Neutrophil (primary cell): Measurements from ENCODE around the gene PRR9.

Experiments used
- H3K27ac ChIP-seq: fragments of 200-600 bp; sonication (generic); 2 replicates; pipeline ENCODE4 v1.5.1; 2016; ENCODE audit warnings: mild to moderate bottlenecking, moderate library complexity
- H3K27me3 ChIP-seq: fragments of 200-600 bp; sonication (generic); 2 replicates; pipeline ENCODE4 v1.6.0; 2016; ENCODE audit warnings: mild to moderate bottlenecking
- H3K36me3 ChIP-seq: fragments of 200-600 bp; sonication (generic); 2 replicates; pipeline ENCODE4 v1.5.1; 2017
- H3K4me1 ChIP-seq, 2 experiments: fragments of 200-600 bp in 1 of 2; sonication (generic) in 1 of 2; 1 replicate in 1 of 2; 2 replicates in 1 of 2; pipeline versions ENCODE4 v1.5.1 to v1.6.1; 2013 to 2016; ENCODE audit warnings: low read depth in 1 of 2, low read length in 1 of 2, mild to moderate bottlenecking in 1 of 2, moderate library complexity in 1 of 2; ENCODE audit not compliant: control insufficient read depth in 1 of 2, insufficient read depth in 1 of 2
- H3K4me3 ChIP-seq, 2 experiments: fragments of 200-600 bp in 1 of 2; sonication (generic) in 1 of 2; 1 replicate in 1 of 2; 2 replicates in 1 of 2; pipeline ENCODE4 v1.5.1; 2013 to 2016; ENCODE audit warnings: low read depth in 1 of 2, low read length in 1 of 2, mild to moderate bottlenecking in 1 of 2, moderate library complexity in 1 of 2
- H3K9me3 ChIP-seq: fragments of 200-600 bp; sonication (generic); 2 replicates; pipeline ENCODE4 v1.5.1; 2016
- CTCF ChIP-seq: fragments of 200-600 bp; sonication (generic); IDR thresholded peaks from 2 replicates; pipeline ENCODE4 v1.5.1; 2016; ENCODE audit warnings: antibody characterized with exemption

Gene PRR9

DNA sequence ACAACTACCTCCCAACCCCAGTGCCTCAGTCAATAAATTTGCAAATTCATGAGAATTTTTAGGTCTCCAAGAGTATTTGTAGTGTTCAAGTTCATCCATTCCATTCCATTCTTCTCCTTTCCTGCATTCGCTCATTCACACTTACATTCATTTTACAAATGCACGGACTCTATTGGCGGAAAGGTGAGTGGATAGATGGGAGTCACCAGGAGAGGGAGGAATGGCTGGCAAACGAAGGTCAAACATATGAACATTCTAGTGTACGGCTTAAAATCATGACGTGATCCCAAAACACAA is 44.6 kb downstream of the PRR9 start:
- H3K36me3 ChIP-seq = no peaks in the 10 kb centered on the region
- no peaks in the 10 kb centered on the region for H3K9me3 ChIP-seq
- TF ChIP-seq CTCF = no peak
- peaks cover 100% of the 10 kb centered on the region for H3K27me3 ChIP-seq
- peak overlapping the region in 1 of 2 experiments; percentile 44 for H3K4me3 ChIP-seq
- H3K4me1 ChIP-seq = peaks cover 0 to 29% of the 10 kb centered on the region in 2 experiments
- no peak overlapping the region for H3K27ac ChIP-seq

GRCh38 chr1:153262462-153263157 is 45.2 kb downstream of the PRR9 start:
- H3K27me3 ChIP-seq = peaks cover 100% of the 10 kb centered on the region
- TF ChIP-seq CTCF = no peak
- no peak overlapping the region for H3K27ac ChIP-seq
- H3K36me3 ChIP-seq = no peaks in the 10 kb centered on the region
- no peak overlapping the region for H3K4me3 ChIP-seq
- H3K4me1 ChIP-seq = peaks cover 0 to 25% of the 10 kb centered on the region in 2 experiments
- H3K9me3 ChIP-seq = no peaks in the 10 kb centered on the region

GRCh38 chr1:153265457-153265856 is 48.1 kb downstream of the PRR9 start:
- H3K27ac ChIP-seq = no peak overlapping the region
- TF ChIP-seq CTCF = no peak
- no peak overlapping the region for H3K4me3 ChIP-seq
- no peaks in the 10 kb centered on the region for H3K36me3 ChIP-seq
- peaks cover 0 to 13% of the 10 kb centered on the region in 2 experiments for H3K4me1 ChIP-seq
- peaks cover 98% of the 10 kb centered on the region for H3K27me3 ChIP-seq
- H3K9me3 ChIP-seq = no peaks in the 10 kb centered on the region
